Measurements from ENCODE around the gene ARHGEF16. TPM values are rescaled to one million over a fixed set of nuclear protein-coding genes. Genes with fewer than 3 reads are reported as not detected.

The ARHGEF16 gene
- total RNA-seq, 1 donor from 2014 or later: 20.3 TPM

Other genes with a start within 250 kb of the ARHGEF16 start
- 194 to 209 TPM (median 204 TPM) in 3 replicates for gene MEGF6, start 156.8 kb downstream of the ARHGEF16 start, total RNA-seq
- gene TPRG1L, start 170.3 kb downstream of the ARHGEF16 start, total RNA-seq: 15.1 to 15.9 TPM (median 15.7 TPM) in 3 replicates
- gene WRAP73, start 195.4 kb downstream of the ARHGEF16 start, total RNA-seq: 20.8 to 26.4 TPM (median 21.4 TPM) in 3 replicates
- gene TP73, start 197.9 kb downstream of the ARHGEF16 start, total RNA-seq: 1.0 to 1.4 TPM (median 1.2 TPM) in 3 replicates